GM21619 (cell line): ENCODE data around the gene VAMP2.

Experiments
- ATAC-seq: cut with Tn5 transposase; IDR thresholded peaks from one replicate; pipeline ENCODE4 v1.9.1; 2021; ENCODE audit not compliant: unreplicated experiment

Gene VAMP2

GRCh38 chr17:8162233-8162996 lies at the start of gene VAMP2:
VAMP2 (minus strand) TSS chr17:8162948; CDS start chr17:8162879, 69 bp downstream.
- no peak for ATAC-seq

- no peak for ATAC-seq
Observed at GRCh38 chr17:8210761-8211458, 48.2 kb upstream of the VAMP2 start.

DNA sequence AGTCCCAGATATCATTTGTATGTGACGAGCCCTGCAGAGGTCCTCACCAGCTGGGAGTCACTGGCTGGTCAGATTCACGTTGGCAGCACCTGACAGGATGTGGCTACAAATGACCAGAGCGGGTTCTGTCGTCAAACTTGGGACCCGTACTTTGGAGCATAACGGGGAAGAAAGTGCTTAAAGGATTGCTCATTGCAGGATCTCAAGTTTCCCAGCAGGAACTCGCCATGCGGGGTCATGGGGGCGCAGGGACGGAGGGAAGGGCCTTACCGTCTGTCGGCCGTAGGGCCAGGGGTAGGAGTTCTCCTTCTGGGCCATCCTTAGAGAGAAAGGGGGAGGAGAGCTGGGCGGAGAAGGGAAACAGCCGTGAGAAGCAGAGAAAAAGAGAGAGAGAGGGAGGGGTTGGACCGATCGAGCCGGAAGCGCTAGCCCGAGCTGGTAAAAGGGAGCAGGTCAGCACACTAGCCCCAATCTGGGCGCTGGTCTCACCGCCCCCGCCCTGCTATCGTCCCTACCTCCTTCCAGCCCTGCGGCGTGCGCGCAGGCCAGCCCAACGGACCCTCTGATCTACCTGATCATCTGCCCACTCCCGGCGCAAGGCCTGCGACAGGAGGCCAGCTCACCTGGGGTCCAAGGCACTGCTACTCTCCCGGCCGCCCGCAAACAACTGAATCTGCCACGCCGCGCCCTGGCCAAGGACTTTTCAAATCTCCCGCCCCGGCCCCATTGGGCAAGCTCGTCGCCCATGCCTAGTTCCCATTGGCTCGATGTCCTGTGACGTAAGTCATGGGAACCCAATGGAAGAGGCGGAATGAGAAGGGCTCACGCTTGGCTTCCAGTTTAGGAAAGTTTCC lies 47.4 kb upstream of the VAMP2 start, which contains the start of gene AURKB:
AURKB (minus strand) TSS at position 669 of the 854 bp plus-strand sequence; CDS start at position 318, 351 bp downstream.
- ATAC-seq: peak; percentile 77

DNA sequence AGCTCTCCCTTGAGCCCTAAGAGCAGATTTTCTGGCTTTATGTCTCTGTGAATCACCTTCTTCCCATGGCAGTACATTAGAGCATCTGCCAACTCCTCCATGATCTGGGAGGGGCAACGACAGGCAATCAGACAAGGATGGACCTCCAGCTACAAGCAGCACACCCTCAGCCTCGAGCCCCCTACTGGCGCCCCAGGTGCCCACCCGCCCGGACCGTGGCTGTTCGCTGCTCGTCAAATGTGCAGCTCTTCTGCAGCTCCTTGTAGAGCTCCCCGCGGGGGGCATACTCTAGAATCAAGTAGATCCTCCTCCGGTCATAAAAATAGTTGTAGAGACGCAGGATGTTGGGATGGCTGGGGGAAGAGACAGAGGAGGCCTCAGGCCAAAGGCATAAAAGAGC lies 43.8 kb upstream of the VAMP2 start:
- ATAC-seq: no peak

GRCh38 chr17:8204761-8205555 lies 42.2 kb upstream of the VAMP2 start:
- ATAC-seq: no peak

- ATAC-seq: peak; percentile 34
Observed at GRCh38 chr17:8192070-8192815, 29.5 kb upstream of the VAMP2 start.

DNA sequence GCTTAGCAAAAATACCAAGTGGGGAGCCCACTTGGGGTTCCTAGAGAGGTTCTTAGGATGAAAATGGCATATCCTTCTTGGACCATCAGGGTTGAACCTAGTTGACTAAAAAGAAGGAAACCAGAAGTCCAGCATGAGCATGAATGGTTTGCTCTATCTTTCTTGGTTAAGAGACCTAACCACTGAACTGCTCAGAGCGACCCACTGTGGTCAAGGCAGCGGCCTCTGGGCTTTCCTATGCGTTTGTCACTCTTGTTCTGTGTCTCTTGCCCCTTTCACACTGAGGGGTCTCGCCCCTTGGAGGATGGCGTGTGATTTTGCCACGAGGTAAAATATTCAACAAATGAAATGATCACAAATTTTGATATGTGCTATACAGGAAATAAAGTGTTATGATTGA lies 27.8 kb upstream of the VAMP2 start:
- no peak for ATAC-seq

DNA sequence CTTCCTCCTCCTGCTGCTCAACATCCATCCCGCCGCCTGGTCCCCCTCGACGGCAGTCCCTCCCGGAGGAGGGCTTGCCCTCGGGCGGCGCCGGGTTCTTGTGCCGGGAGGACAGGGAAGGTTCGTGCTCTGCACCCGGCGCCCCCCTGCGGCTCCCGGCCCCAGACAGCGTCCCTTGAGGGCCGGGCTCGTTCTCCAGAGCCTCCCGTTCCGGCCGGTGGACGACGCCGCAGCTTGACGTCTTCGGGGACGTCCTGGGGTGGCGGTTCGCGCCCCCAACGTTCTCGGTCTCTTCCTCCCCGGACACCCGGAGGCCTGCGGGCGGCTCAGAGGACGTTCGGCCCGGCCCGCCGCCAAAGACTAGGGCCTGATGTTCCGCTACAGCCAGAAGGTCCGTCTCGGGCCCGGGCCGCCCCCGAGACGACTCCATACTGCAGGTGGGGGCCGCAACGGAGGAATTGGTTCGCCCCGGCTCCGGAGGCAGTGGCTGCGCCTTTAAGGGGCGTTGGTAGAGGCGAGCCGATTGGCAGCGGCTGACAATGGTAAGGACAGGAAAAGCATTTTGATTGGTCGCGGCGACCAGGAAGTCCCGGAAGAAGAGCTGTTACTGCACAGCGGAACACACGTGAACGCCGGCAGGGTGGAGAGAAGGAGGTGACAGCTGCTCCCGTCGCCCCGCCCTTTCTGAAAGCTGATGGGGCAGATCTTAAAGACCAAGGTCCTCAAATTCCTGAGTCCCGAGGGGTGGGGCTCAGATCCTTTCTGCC lies 27.1 kb upstream of the VAMP2 start, which contains the start of gene BORCS6:
BORCS6 (minus strand) TSS at position 470 of the 767 bp plus-strand sequence; CDS start at position 430, 40 bp downstream.
- peak; percentile 38 for ATAC-seq

DNA sequence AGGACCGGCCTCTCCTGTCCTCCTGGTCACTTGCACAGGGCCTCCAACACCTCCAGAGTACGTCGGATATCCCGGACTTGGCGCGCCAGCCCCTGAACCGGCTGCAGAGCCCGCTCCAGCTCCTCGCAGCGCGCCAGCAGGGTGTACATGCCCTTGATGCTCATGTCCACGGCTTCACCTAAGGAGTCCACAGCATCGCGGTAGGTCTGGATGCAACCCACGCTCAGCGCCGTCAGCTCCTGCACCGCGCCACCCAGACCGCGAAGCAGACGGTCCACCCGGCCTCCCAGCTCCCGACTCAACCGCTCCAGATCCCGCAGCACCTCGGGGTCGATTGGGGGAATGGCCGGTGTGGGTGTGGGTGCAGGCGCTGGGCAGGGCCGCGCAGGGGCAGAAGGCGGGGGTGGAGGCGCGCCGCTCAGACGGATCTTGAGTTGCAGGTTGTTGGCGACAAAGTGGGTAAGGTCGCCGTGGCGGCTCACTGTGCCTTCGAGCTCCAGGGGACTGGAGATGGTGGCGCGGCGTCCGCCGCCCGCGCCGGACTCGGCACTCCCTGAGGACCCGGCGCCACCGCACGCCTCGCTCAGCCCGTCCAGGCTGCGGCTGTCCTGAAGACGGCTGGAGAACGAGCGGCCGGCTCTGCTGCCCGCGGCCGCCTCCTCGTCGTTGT lies 26.4 kb upstream of the VAMP2 start:
- ATAC-seq: no peak

- ATAC-seq: no peak
Observed at GRCh38 chr17:8188263-8188839, 25.6 kb upstream of the VAMP2 start.

GRCh38 chr17:8187517-8188262 lies 24.9 kb upstream of the VAMP2 start:
- peak; percentile 13 for ATAC-seq

DNA sequence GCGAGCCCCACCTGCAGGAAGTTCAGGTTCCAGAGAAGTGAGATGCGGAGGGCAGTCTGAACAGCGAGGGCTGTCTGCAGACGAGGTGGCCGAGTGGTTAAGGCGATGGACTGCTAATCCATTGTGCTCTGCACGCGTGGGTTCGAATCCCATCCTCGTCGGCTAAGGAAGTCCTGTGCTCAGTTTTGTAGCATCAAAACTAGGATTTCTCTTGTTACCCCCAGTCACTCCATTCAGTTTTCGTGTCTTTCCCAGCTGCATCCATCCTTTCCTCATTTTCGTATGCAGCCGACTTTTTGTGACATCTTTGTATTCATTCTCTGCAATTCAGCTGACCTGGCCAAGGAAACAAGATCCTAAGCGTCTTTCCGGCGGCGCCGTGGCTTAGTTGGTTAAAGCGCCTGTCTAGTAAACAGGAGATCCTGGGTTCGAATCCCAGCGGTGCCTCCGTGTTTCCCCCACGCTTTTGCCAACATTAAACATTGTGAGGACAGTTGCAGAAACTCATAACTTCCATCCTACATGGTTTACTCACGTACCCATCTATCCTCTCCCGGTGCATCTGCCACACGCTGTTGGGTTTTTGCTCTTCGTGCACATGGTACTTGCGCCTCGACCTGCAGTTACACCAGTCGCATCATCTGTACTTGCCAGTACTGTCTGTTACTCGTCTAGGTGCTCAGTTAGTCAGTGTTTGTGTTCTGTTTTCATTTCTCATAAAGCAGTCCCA lies 24.2 kb upstream of the VAMP2 start:
- peak; percentile 26 for ATAC-seq

DNA sequence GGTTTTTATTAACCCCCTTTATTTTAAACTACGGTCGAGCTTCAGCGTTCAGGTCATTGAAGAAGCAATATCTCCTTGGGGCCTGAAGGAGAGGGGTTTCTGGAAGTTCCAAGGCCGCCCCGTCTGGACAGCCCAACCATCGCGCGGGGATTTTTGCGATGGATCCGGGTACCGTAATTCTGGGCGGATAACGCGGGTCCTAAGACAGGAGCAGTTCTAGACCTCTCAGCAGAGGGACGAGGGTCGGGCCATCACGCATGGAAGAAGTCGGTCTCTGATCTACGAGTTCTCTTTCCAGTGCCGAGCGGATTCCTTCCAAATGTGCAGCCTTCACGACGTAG lies 23.7 kb upstream of the VAMP2 start:
- no peak for ATAC-seq

GRCh38 chr17:8185582-8186445 lies 23.1 kb upstream of the VAMP2 start:
- ATAC-seq: peak; percentile 23

DNA sequence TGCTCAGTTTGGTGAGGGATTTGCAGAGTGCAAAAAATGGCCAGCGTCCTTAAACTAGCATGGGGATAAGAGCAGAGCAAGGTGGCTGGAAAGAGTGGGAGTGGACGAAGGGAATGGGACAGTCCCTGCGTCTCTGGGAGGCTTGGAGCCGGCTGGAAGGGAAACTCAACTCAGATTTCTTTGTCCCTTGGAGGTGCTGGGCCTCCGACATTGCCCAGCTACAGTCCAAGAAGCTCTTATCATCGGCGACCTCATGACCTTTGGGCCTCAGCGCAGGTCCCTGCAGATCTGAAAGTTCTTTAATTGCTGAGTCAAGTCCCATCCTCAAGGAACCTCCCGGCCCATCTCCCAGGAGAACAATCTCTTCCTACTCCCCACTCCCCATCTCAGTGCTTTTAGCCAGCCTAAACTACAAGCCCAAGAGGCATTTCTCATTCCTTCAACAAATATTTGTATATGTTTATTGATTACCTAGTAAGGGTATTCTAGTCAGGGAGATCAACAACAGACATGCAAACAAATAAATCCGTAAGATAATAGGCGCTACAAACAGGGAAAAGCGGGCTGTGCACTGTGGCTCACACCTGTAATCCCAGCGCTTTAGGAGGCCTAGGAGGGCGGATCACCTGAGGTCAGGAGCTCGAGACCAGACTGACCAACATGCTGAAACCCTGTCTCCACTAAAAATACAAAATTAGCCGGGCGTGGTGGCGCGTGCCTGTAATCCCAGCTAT lies 14.4 kb upstream of the VAMP2 start:
- no peak for ATAC-seq
